ENCODE results near the gene PHOSPHO1. TPM values are rescaled to one million over a fixed set of nuclear protein-coding genes. Genes with fewer than 3 reads are reported as not detected.

The PHOSPHO1 gene
- total and polyA plus RNA-seq, 2 of the 13 experiments (the other 11 are each of a cell fraction or from before 2014, with no cell fraction given), result not detected

DNA sequence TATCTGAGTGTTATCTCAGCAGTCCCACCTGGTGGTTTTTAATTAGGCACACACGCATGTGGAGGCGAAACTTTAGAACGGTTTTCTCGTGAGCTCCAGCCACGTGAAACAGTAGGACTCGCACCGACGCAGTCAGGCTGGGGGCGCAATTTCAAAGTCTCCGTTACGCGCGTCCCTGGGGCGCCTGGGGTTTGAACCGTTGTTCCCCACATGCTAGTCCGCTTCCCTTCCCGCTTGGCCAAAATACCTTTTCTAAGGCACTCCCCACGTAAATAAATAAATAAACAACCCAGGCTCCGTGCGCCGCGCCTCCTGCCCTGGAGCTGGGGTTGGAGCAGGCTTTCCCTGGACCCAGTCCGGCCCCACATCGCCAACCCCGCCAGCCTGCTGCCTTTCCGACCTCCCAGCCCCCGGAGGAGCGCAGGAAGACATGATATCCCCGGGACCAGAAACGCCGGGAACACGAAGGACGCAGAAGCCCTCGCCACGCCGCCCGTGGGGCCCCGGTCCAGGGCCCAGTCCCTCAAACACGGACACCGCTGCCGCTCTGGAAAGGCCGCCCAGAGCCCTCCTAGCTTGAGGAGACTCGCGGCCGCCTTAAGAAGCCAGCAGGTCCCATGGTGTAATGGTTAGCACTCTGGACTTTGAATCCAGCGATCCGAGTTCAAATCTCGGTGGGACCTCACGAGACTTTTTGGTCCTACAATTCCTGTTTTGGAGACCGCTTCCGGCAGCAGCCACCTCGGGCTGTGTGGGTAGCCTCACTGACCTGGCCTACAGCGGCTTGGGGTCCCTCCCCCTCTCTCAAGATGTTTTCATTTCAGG, 38.5 kb downstream of the PHOSPHO1 start (continued):
- TF ChIP-seq, protein P1, sequence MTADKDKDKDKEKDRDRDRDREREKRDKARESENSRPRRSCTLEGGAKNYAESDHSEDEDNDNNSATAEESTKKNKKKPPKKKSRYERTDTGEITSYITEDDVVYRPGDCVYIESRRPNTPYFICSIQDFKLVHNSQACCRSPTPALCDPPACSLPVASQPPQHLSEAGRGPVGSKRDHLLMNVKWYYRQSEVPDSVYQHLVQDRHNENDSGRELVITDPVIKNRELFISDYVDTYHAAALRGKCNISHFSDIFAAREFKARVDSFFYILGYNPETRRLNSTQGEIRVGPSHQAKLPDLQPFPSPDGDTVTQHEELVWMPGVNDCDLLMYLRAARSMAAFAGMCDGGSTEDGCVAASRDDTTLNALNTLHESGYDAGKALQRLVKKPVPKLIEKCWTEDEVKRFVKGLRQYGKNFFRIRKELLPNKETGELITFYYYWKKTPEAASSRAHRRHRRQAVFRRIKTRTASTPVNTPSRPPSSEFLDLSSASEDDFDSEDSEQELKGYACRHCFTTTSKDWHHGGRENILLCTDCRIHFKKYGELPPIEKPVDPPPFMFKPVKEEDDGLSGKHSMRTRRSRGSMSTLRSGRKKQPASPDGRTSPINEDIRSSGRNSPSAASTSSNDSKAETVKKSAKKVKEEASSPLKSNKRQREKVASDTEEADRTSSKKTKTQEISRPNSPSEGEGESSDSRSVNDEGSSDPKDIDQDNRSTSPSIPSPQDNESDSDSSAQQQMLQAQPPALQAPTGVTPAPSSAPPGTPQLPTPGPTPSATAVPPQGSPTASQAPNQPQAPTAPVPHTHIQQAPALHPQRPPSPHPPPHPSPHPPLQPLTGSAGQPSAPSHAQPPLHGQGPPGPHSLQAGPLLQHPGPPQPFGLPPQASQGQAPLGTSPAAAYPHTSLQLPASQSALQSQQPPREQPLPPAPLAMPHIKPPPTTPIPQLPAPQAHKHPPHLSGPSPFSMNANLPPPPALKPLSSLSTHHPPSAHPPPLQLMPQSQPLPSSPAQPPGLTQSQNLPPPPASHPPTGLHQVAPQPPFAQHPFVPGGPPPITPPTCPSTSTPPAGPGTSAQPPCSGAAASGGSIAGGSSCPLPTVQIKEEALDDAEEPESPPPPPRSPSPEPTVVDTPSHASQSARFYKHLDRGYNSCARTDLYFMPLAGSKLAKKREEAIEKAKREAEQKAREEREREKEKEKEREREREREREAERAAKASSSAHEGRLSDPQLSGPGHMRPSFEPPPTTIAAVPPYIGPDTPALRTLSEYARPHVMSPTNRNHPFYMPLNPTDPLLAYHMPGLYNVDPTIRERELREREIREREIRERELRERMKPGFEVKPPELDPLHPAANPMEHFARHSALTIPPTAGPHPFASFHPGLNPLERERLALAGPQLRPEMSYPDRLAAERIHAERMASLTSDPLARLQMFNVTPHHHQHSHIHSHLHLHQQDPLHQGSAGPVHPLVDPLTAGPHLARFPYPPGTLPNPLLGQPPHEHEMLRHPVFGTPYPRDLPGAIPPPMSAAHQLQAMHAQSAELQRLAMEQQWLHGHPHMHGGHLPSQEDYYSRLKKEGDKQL (CRISPR knock-in tag; IDR thresholded peaks at IDR 0.05; ENCODE audit: low read depth), result no peak; the same call in 1 of the 2 replicates
- TF ChIP-seq, protein P2, sequence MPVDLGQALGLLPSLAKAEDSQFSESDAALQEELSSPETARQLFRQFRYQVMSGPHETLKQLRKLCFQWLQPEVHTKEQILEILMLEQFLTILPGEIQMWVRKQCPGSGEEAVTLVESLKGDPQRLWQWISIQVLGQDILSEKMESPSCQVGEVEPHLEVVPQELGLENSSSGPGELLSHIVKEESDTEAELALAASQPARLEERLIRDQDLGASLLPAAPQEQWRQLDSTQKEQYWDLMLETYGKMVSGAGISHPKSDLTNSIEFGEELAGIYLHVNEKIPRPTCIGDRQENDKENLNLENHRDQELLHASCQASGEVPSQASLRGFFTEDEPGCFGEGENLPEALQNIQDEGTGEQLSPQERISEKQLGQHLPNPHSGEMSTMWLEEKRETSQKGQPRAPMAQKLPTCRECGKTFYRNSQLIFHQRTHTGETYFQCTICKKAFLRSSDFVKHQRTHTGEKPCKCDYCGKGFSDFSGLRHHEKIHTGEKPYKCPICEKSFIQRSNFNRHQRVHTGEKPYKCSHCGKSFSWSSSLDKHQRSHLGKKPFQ (CRISPR knock-in tag; IDR thresholded peaks at IDR 0.05; ENCODE audit: insufficient replicate concordance), result peak; percentile 88
- peak; percentile 75 for TF ChIP-seq THAP11 (CRISPR knock-in tag; IDR thresholded peaks at IDR 0.05)
- TF ChIP-seq REPIN1 (CRISPR knock-in tag; IDR thresholded peaks at IDR 0.05; ENCODE audit: borderline replicate concordance, low read depth), result peak; percentile 92
- TF ChIP-seq PHF20 (CRISPR knock-in tag; IDR thresholded peaks at IDR 0.05), result peak; percentile 50; the same call in 1 of the 2 replicates
- TF ChIP-seq ZNF644 (CRISPR knock-in tag; IDR thresholded peaks at IDR 0.05; ENCODE audit: low read depth), result peak; percentile 57
- TF ChIP-seq, protein P3, sequence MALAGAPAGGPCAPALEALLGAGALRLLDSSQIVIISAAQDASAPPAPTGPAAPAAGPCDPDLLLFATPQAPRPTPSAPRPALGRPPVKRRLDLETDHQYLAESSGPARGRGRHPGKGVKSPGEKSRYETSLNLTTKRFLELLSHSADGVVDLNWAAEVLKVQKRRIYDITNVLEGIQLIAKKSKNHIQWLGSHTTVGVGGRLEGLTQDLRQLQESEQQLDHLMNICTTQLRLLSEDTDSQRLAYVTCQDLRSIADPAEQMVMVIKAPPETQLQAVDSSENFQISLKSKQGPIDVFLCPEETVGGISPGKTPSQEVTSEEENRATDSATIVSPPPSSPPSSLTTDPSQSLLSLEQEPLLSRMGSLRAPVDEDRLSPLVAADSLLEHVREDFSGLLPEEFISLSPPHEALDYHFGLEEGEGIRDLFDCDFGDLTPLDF (CRISPR knock-in tag; IDR thresholded peaks at IDR 0.05), result peak; percentile 91
- peak; percentile 97 for TF ChIP-seq ZNF224 (CRISPR knock-in tag; IDR thresholded peaks at IDR 0.05)
- TF ChIP-seq, protein P4, sequence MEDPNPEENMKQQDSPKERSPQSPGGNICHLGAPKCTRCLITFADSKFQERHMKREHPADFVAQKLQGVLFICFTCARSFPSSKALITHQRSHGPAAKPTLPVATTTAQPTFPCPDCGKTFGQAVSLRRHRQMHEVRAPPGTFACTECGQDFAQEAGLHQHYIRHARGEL (CRISPR knock-in tag; IDR thresholded peaks at IDR 0.05), result no peak
- TF ChIP-seq, protein P5, sequence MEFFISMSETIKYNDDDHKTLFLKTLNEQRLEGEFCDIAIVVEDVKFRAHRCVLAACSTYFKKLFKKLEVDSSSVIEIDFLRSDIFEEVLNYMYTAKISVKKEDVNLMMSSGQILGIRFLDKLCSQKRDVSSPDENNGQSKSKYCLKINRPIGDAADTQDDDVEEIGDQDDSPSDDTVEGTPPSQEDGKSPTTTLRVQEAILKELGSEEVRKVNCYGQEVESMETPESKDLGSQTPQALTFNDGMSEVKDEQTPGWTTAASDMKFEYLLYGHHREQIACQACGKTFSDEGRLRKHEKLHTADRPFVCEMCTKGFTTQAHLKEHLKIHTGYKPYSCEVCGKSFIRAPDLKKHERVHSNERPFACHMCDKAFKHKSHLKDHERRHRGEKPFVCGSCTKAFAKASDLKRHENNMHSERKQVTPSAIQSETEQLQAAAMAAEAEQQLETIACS (CRISPR knock-in tag; IDR thresholded peaks at IDR 0.05), result peak; percentile 45
- no peak; the same call in 1 of the 2 replicates for TF ChIP-seq DR1 (CRISPR knock-in tag; IDR thresholded peaks at IDR 0.05)
- TF ChIP-seq HDAC2 (CRISPR knock-in tag; IDR thresholded peaks at IDR 0.05), result peak; percentile 58
- TF ChIP-seq, protein P6, sequence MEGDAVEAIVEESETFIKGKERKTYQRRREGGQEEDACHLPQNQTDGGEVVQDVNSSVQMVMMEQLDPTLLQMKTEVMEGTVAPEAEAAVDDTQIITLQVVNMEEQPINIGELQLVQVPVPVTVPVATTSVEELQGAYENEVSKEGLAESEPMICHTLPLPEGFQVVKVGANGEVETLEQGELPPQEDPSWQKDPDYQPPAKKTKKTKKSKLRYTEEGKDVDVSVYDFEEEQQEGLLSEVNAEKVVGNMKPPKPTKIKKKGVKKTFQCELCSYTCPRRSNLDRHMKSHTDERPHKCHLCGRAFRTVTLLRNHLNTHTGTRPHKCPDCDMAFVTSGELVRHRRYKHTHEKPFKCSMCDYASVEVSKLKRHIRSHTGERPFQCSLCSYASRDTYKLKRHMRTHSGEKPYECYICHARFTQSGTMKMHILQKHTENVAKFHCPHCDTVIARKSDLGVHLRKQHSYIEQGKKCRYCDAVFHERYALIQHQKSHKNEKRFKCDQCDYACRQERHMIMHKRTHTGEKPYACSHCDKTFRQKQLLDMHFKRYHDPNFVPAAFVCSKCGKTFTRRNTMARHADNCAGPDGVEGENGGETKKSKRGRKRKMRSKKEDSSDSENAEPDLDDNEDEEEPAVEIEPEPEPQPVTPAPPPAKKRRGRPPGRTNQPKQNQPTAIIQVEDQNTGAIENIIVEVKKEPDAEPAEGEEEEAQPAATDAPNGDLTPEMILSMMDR (CRISPR knock-in tag; IDR thresholded peaks at IDR 0.05), result peak; percentile 83
- peak; percentile 61 for TF ChIP-seq RARA (CRISPR knock-in tag; IDR thresholded peaks at IDR 0.05)
- TF ChIP-seq, protein P7, sequence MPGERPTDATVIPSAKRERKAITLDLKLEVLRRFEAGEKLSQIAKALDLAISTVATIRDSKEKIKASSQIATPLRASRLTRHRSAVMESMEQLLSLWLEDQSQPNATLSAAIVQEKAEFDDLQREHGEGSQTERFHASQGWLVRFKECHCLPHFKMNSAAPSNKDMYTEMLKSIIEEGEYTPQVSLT (CRISPR knock-in tag; IDR thresholded peaks at IDR 0.05; ENCODE audit: borderline replicate concordance, low read depth), result no peak
- peak; percentile 93 for TF ChIP-seq EED (CRISPR knock-in tag; IDR thresholded peaks at IDR 0.05)
